ENCODE measurements around the gene COL13A1. TPM values are rescaled to one million over a fixed set of nuclear protein-coding genes. Genes with fewer than 3 reads are reported as not detected.

The COL13A1 gene
- total RNA-seq, 1 donor from 2014 or later = 9.5 TPM

DNA sequence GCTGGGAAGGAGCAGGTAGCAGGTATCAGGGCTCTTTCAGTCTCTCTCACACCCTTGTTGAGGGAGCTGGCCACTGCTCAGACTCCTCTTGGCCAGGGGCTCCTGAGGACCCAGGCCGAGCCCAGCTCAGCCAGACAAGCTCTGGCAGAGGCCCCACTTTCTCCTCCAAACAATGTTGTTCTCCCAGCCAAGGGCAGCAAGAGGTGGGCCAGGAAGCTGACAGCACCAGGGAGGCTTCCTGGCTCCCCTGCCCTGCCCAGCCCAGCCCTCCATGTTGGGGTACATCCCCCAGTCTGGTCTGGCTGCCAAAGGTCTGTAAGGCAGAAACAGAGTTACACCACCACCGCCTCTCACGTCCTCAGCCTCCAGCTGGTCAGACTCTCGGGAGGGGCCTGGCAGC is 33.9 kb upstream of the COL13A1 start:
- H3K27ac Mint-ChIP-seq (ENCODE audit: unreplicated experiment) = no peak overlapping the region
- no peak for DNase-seq (ENCODE audit: low read depth, low spot score)
- no peaks in the 10 kb centered on the region for H3K9me3 Mint-ChIP-seq
- no peak overlapping the region for H3K4me3 Mint-ChIP-seq
- no peaks in the 10 kb centered on the region for H3K36me3 Mint-ChIP-seq (ENCODE audit: low read depth)
- H3K4me1 Mint-ChIP-seq = peaks cover 21% of the 10 kb centered on the region
- H3K27me3 Mint-ChIP-seq (ENCODE audit: low read depth) = no peaks in the 10 kb centered on the region
- no peak for TF ChIP-seq CTCF (conservative IDR thresholded peaks at IDR 0.05)

DNA sequence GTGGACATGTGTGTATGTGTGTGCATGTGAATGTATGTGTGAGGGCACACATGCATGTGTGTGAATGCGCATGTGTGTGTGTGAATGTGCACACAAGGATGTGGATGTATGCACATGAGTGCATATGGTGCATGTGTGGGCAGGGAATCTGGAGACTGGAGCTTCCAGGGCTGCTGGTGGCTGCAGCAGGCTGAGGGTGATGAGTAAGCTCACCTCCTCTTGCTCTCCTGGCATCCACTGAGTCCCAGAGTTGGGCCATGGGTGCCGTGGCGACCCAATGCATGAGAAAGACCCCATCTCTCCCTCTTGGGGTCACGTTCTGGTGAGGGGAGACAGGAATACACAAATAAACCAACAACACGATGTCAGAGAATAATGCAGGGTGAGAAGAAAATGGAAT is 33.3 kb upstream of the COL13A1 start:
- no peak for DNase-seq (ENCODE audit: low read depth, low spot score)
- Mint-ChIP-seq H3K4me1 (peaks cover 21% of the 10 kb centered on the region), H3K36me3 (ENCODE audit: low read depth) (no peaks in the 10 kb centered on the region), H3K4me3 (no peak overlapping the region), H3K27me3 (ENCODE audit: low read depth) (no peaks in the 10 kb centered on the region), H3K9me3 (no peaks in the 10 kb centered on the region), H3K27ac (ENCODE audit: unreplicated experiment) (no peak overlapping the region)
- TF ChIP-seq CTCF (conservative IDR thresholded peaks at IDR 0.05) = no peak

- Mint-ChIP-seq H3K9me3 (peaks cover 4% of the 10 kb centered on the region), H3K4me3 (no peak overlapping the region), H3K4me1 (peaks cover 21% of the 10 kb centered on the region), H3K27ac (ENCODE audit: unreplicated experiment) (no peak overlapping the region), H3K27me3 (ENCODE audit: low read depth) (no peaks in the 10 kb centered on the region), H3K36me3 (ENCODE audit: low read depth) (no peaks in the 10 kb centered on the region)
- no peak for TF ChIP-seq CTCF (conservative IDR thresholded peaks at IDR 0.05)
- DNase-seq (ENCODE audit: low read depth, low spot score) = no peak
Measured at GRCh38 chr10:69769395-69769992, 32.2 kb upstream of the COL13A1 start.

GRCh38 chr10:69772933-69773704 is 28.6 kb upstream of the COL13A1 start:
- no peak for TF ChIP-seq CTCF (conservative IDR thresholded peaks at IDR 0.05)
- H3K4me3 Mint-ChIP-seq = no peak overlapping the region

DNA sequence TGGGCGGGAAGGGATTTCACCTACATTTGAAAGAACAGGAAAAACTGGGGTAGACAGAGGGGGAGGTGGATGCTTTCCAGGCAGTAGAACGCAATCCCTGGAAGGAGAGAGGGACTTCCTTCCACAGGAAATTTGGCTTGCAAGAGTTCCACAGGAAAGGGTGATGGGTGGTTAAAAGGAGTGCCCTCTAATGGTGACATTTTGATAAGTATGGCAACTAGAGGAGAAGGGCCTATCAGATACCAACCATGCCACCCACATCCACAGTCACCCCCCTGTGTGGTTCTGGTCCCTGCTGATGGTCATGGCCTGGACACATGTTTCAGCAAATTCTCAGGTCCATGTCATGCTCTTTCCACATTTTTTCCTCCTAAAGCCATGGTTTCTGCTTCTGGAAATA is 27.1 kb upstream of the COL13A1 start:
- Mint-ChIP-seq H3K4me1 (peaks cover 29% of the 10 kb centered on the region), H3K4me3 (no peak overlapping the region), H3K27ac (ENCODE audit: unreplicated experiment) (peak overlapping the region; percentile 54), H3K9me3 (peaks cover 4% of the 10 kb centered on the region), H3K36me3 (ENCODE audit: low read depth) (no peaks in the 10 kb centered on the region), H3K27me3 (ENCODE audit: low read depth) (no peaks in the 10 kb centered on the region)
- no peak for DNase-seq (ENCODE audit: low read depth, low spot score)
- no peak for TF ChIP-seq CTCF (conservative IDR thresholded peaks at IDR 0.05)

More at GRCh38 chr10:69772933-69773704, 28.6 kb upstream of the COL13A1 start:
- no peak for DNase-seq (ENCODE audit: low read depth, low spot score)
- Mint-ChIP-seq H3K36me3 (ENCODE audit: low read depth) (no peaks in the 10 kb centered on the region), H3K9me3 (peaks cover 4% of the 10 kb centered on the region), H3K27ac (ENCODE audit: unreplicated experiment) (no peak overlapping the region), H3K4me1 (peaks cover 43% of the 10 kb centered on the region), H3K27me3 (ENCODE audit: low read depth) (no peaks in the 10 kb centered on the region)

Data from neural crest cell (in vitro differentiated cells).